Measurements from ENCODE around the gene LHPP. TPM values are rescaled to one million over a fixed set of nuclear protein-coding genes. Genes with fewer than 3 reads are reported as not detected.

LHPP gene
- total and polyA plus RNA-seq, 2 experiments from 2014 or later: 27.4 to 40.2 TPM

- Mint-ChIP-seq H3K27me3 (ENCODE audit: insufficient read depth, low read depth, poor library complexity) (peaks cover 12% of the 10 kb centered on the region), H3K27ac (no peak overlapping the region), H3K36me3 (ENCODE audit: low read depth) (no peaks in the 10 kb centered on the region), H3K4me1 (no peaks in the 10 kb centered on the region), H3K9me3 (no peaks in the 10 kb centered on the region), H3K4me3 (no peak overlapping the region)
- no peaks in the 10 kb centered on the region for H3K27me3 ChIP-seq (ENCODE audit: insufficient read depth)
- ATAC-seq (no peak), DNase-seq (ENCODE audit: low spot score) (no peak)
- H3K4me1 ChIP-seq (ENCODE audit: insufficient read depth): no peaks in the 10 kb centered on the region
- H3K9me2 ChIP-seq (ENCODE audit: insufficient read depth): no peaks in the 10 kb centered on the region
- no peak overlapping the region for H2AFZ ChIP-seq
- no peaks in the 10 kb centered on the region for H3K79me2 ChIP-seq (replicated peaks; ENCODE audit: insufficient read depth)
- no peaks in the 10 kb centered on the region for H3F3A ChIP-seq (replicated peaks; ENCODE audit: low read depth)
- no peaks in the 10 kb centered on the region; the same call in 1 of the 2 replicates for H4K20me1 ChIP-seq (replicated peaks; ENCODE audit: insufficient read depth)
- no peak overlapping the region for H3K27ac ChIP-seq (ENCODE audit: low read depth)
- no peaks in the 10 kb centered on the region for H3K36me3 ChIP-seq (ENCODE audit: insufficient read depth)
- no peak overlapping the region for H3K4me2 ChIP-seq
- TF ChIP-seq REST (IDR thresholded peaks at IDR 0.05; ENCODE audit: unreplicated experiment): no peak
- TF ChIP-seq CREB1 (CRISPR knock-in tag; IDR thresholded peaks at IDR 0.05; ENCODE audit: low read depth): no peak
- no peak for TF ChIP-seq NANOG (IDR thresholded peaks at IDR 0.05; ENCODE audit: borderline replicate concordance)
- TF ChIP-seq JUNB (IDR thresholded peaks at IDR 0.05; ENCODE audit: unreplicated experiment): no peak
- TF ChIP-seq, protein P1, sequence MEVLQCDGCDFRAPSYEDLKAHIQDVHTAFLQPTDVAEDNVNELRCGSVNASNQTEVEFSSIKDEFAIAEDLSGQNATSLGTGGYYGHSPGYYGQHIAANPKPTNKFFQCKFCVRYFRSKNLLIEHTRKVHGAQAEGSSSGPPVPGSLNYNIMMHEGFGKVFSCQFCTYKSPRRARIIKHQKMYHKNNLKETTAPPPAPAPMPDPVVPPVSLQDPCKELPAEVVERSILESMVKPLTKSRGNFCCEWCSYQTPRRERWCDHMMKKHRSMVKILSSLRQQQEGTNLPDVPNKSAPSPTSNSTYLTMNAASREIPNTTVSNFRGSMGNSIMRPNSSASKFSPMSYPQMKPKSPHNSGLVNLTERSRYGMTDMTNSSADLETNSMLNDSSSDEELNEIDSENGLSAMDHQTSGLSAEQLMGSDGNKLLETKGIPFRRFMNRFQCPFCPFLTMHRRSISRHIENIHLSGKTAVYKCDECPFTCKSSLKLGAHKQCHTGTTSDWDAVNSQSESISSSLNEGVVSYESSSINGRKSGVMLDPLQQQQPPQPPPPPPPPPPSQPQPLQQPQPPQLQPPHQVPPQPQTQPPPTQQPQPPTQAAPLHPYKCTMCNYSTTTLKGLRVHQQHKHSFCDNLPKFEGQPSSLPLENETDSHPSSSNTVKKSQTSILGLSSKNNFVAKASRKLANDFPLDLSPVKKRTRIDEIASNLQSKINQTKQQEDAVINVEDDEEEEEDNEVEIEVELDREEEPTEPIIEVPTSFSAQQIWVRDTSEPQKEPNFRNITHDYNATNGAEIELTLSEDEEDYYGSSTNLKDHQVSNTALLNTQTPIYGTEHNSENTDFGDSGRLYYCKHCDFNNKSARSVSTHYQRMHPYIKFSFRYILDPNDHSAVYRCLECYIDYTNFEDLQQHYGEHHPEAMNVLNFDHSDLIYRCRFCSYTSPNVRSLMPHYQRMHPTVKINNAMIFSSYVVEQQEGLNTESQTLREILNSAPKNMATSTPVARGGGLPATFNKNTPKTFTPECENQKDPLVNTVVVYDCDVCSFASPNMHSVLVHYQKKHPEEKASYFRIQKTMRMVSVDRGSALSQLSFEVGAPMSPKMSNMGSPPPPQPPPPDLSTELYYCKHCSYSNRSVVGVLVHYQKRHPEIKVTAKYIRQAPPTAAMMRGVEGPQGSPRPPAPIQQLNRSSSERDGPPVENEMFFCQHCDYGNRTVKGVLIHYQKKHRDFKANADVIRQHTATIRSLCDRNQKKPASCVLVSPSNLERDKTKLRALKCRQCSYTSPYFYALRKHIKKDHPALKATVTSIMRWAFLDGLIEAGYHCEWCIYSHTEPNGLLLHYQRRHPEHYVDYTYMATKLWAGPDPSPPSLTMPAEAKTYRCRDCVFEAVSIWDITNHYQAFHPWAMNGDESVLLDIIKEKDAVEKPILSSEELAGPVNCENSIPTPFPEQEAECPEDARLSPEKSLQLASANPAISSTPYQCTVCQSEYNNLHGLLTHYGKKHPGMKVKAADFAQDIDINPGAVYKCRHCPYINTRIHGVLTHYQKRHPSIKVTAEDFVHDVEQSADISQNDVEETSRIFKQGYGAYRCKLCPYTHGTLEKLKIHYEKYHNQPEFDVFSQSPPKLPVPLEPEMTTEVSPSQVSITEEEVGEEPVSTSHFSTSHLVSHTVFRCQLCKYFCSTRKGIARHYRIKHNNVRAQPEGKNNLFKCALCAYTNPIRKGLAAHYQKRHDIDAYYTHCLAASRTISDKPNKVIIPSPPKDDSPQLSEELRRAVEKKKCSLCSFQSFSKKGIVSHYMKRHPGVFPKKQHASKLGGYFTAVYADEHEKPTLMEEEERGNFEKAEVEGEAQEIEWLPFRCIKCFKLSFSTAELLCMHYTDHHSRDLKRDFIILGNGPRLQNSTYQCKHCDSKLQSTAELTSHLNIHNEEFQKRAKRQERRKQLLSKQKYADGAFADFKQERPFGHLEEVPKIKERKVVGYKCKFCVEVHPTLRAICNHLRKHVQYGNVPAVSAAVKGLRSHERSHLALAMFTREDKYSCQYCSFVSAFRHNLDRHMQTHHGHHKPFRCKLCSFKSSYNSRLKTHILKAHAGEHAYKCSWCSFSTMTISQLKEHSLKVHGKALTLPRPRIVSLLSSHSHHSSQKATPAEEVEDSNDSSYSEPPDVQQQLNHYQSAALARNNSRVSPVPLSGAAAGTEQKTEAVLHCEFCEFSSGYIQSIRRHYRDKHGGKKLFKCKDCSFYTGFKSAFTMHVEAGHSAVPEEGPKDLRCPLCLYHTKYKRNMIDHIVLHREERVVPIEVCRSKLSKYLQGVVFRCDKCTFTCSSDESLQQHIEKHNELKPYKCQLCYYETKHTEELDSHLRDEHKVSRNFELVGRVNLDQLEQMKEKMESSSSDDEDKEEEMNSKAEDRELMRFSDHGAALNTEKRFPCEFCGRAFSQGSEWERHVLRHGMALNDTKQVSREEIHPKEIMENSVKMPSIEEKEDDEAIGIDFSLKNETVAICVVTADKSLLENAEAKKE (CRISPR knock-in tag; IDR thresholded peaks at IDR 0.05): no peak
- TF ChIP-seq STAT1 (IDR thresholded peaks at IDR 0.05; ENCODE audit: unreplicated experiment): no peak
- TF ChIP-seq, protein P2, sequence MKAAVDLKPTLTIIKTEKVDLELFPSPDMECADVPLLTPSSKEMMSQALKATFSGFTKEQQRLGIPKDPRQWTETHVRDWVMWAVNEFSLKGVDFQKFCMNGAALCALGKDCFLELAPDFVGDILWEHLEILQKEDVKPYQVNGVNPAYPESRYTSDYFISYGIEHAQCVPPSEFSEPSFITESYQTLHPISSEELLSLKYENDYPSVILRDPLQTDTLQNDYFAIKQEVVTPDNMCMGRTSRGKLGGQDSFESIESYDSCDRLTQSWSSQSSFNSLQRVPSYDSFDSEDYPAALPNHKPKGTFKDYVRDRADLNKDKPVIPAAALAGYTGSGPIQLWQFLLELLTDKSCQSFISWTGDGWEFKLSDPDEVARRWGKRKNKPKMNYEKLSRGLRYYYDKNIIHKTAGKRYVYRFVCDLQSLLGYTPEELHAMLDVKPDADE (IDR thresholded peaks at IDR 0.05): no peak
- TF ChIP-seq POLR2AphosphoS5 (IDR thresholded peaks at IDR 0.05; ENCODE audit: low read depth): no peak
- no peak for TF ChIP-seq EZH2 (IDR thresholded peaks at IDR 0.05; ENCODE audit: low read depth, unreplicated experiment)
- TF ChIP-seq ZNF114 (CRISPR knock-in tag; IDR thresholded peaks at IDR 0.05): no peak
- TF ChIP-seq ZNF331 (CRISPR knock-in tag; IDR thresholded peaks at IDR 0.05; ENCODE audit: low read depth): no peak
- no peak for TF ChIP-seq EZH2phosphoT487 (IDR thresholded peaks at IDR 0.05; ENCODE audit: unreplicated experiment)
- TF ChIP-seq CTCF (conservative IDR thresholded peaks at IDR 0.05; ENCODE audit: low read depth in 2 of 2): no peak
- H3K4me3 ChIP-seq: no peak overlapping the region
Observed at GRCh38 chr10:124600051-124600880, 138.6 kb downstream of the LHPP start.

Measured in GM23338 (cell line).